HCT116 (cell line): Measurements from ENCODE around the gene HIC1.
A peak's percentile ranks its signal among the peaks of the same experiment; 100 is the strongest.

Experiments
- CBX3 ChIP-seq: IDR thresholded peaks from 2 replicates; pipeline ENCODE4 v1.6.1; 2012; ENCODE audit warnings: low read depth
- CEBPB ChIP-seq: IDR thresholded peaks from 2 replicates; pipeline ENCODE4 v1.6.1; 2012; ENCODE audit warnings: low read depth
- ELF1 ChIP-seq: IDR thresholded peaks from 2 replicates; pipeline ENCODE4 v1.6.1; 2012; ENCODE audit warnings: low read depth, borderline replicate concordance
- EZH2 ChIP-seq: fragments of 200-600 bp; sonication (generic); IDR thresholded peaks from 2 replicates; pipeline ENCODE4 v1.6.1; 2017; ENCODE audit warnings: antibody characterized with exemption, mixed run types
- FOSL1 ChIP-seq: IDR thresholded peaks from 2 replicates; pipeline ENCODE4 v1.6.1; 2012; ENCODE audit warnings: low read depth
- MAX ChIP-seq: IDR thresholded peaks from 2 replicates; pipeline ENCODE4 v1.6.1; 2012
- POLR2AphosphoS5 ChIP-seq: IDR thresholded peaks from 2 replicates; pipeline ENCODE4 v1.6.1; 2011; ENCODE audit warnings: mild to moderate bottlenecking, low read depth, low read length, moderate library complexity
- YY1 ChIP-seq: IDR thresholded peaks from 2 replicates; pipeline ENCODE4 v1.6.1; 2011; ENCODE audit warnings: low read length, low read depth, moderate library complexity, mild to moderate bottlenecking; ENCODE audit not compliant: insufficient replicate concordance; ENCODE audit errors: extremely low read depth
- ZFX ChIP-seq: fragments of 450-650 bp; IDR thresholded peaks from 2 replicates; pipeline ENCODE4 v1.6.1; 2017
- TF ChIP-seq, protein P1 (sequence below), 3 experiments: fragments of 200-600 bp in 1 of 3; sonication (generic) in 1 of 3; IDR thresholded peaks in 2 of 3; conservative IDR thresholded peaks in 1 of 3; 2 replicates each; pipeline ENCODE4 v1.5.1; 2012 to 2017; ENCODE audit warnings: low read depth in 2 of 3, low read length in 2 of 3, antibody characterized with exemption in 1 of 3, borderline replicate concordance in 1 of 3, control low read depth in 1 of 3, mild to moderate bottlenecking in 1 of 3, mixed read lengths in 1 of 3, mixed run types in 1 of 3, moderate library complexity in 1 of 3; ENCODE audit not compliant: insufficient read depth in 1 of 3

DNA sequence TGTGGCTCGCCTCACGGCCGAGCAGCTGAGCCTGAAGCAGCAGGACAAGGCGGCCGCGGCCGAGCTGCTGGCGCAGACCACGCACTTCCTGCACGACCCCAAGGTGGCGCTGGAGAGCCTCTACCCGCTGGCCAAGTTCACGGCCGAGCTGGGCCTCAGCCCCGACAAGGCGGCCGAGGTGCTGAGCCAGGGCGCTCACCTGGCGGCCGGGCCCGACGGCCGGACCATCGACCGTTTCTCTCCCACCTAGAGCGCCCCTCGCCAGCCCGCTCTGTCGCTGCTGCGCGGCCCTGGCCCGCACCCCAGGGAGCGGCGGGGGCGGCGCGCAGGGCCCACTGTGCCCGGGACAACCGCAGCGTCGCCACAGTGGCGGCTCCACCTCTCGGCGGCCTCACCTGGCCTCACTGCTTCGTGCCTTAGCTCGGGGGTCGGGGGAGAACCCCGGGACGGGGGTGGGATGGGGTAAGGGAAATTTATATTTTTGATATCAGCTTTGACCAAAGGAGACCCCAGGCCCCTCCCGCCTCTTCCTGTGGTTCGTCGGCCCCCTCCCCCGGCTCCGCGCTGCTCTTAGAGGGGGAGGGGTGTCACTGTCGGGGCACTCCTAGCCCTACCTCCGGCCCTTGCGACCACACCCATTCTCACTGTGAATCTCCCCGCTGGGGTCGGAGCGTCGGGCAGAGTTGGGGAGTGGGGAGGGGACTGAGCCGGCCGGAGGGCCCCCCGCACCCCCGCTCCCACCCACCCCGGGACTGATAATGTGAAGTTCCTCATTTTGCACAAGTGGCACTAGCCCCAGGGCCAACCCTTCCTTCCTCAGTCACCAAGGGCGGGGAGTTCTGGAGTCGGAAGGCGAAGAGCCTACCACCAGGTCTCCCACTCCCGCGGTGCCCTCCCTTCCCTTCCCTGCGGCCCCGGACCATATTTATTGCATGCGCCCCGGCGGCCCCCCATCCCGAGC, 4.0 kb downstream of the HIC1 start:
- TF ChIP-seq, protein P1, sequence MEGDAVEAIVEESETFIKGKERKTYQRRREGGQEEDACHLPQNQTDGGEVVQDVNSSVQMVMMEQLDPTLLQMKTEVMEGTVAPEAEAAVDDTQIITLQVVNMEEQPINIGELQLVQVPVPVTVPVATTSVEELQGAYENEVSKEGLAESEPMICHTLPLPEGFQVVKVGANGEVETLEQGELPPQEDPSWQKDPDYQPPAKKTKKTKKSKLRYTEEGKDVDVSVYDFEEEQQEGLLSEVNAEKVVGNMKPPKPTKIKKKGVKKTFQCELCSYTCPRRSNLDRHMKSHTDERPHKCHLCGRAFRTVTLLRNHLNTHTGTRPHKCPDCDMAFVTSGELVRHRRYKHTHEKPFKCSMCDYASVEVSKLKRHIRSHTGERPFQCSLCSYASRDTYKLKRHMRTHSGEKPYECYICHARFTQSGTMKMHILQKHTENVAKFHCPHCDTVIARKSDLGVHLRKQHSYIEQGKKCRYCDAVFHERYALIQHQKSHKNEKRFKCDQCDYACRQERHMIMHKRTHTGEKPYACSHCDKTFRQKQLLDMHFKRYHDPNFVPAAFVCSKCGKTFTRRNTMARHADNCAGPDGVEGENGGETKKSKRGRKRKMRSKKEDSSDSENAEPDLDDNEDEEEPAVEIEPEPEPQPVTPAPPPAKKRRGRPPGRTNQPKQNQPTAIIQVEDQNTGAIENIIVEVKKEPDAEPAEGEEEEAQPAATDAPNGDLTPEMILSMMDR (IDR thresholded peaks at IDR 0.05 in 2 of 3, conservative IDR thresholded peaks at IDR 0.05 in 1 of 3; ENCODE audit: borderline replicate concordance in 1 of 3, insufficient read depth in 1 of 3, low read depth in 2 of 3, low read length in 2 of 3) = peak; percentile 59 to 84 (median 67)
- TF ChIP-seq ZFX (peak; percentile 57; the same call in 1 of the 2 replicates), POLR2AphosphoS5 (no peak), FOSL1 (no peak), MAX (no peak; the same call in 1 of the 2 replicates), ELF1 (no peak), EZH2 (no peak), CBX3 (no peak), CEBPB (no peak), YY1 (peak; percentile 27)
